GM18526 (cell line): ENCODE measurements around the gene FBXW7.

Source experiments
- POLR2A ChIP-seq: IDR thresholded peaks from 3 replicates; pipeline ENCODE4 v1.6.1; 2011; ENCODE audit not compliant: insufficient read length; ENCODE audit errors: extremely low read depth

Gene FBXW7

DNA sequence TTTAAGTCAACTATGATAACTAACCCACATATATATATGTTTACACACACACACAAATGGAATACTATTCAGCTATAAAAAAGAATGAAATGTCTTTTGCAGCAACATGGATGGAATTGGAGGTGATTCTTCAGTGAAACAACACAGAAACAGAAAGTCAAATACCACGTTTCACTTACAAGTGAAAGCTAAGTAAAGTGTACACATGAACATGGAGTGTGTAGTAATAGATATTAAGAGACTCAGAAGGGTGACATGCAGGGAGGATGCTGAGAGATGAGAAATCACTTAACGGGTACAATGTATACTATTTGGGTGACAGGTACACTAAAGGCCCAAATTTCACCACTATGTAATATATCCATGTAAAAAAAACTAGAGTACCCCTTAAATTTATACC lies 146.5 kb downstream of the FBXW7 start:
- TF ChIP-seq POLR2A: no peak

DNA sequence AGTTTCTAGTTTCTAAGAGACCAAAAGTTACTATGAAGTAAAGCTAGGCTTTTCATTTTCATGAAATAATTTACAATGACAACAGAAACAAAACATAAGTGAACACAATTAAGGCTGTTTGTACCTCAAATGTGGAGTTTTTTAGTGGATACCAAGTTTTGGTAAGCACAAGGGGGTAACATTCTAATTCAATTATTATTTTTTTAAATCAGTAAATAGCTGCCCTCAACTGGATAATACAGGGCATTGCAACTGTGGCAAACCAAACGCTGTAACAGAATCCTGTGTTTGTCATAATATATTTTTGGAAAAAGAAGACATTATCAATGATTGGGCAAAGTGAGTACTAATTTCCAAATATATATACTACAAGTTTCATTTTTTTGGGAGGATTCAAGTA lies 150.3 kb downstream of the FBXW7 start:
- no peak for TF ChIP-seq POLR2A

DNA sequence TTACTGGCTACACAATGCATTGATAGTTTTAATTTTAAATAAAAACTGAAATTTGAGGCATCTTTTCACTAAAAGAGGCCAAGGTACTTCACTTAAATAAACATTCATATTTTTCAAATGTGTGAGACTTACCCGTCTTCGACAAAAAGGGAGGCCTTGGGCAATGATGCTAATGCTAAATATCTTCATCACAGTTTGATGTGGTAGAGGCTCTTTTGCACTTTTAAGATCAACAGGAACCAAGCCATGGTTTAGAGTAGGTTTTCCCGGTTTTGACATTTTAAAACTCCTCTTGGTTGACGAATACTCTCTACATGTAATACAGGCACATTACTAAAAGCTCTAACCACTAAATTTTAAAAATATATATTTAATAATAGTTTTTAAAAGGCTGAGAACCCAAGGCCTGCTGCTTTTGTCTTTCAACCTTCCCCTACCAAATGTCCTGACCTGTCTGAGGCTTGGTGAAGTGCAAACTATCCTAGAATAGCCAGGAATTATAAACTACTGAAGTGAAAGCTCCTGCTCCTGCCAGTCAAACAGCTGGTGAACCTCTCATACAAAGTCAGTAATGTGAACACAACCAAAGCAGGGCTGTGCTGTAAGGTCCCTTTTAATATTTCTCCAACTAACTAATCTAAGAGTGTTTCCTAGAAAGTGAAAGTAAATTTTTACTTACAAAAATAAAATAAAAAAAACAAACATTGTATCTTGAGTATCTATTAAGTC lies 153.7 kb downstream of the FBXW7 start:
- TF ChIP-seq POLR2A: no peak

DNA sequence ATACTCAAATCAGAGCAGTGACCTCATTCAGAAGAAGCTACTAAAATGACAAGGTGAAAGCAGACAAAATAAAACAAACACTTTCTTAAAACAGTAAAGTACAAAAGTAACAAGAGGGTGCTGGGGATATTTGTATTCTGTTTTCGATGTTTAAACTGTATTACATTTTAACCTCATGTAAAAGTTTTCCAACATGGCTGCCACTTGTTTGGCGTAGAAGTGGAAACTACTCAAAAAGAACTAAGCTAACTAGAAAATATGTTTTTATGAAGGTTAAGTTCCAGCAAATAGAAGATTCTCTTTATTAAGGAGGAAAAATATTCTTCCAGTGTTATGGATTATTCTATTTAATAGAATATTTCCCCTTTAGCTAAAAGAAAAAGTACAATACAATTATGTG lies 155.0 kb downstream of the FBXW7 start:
- no peak for TF ChIP-seq POLR2A

DNA sequence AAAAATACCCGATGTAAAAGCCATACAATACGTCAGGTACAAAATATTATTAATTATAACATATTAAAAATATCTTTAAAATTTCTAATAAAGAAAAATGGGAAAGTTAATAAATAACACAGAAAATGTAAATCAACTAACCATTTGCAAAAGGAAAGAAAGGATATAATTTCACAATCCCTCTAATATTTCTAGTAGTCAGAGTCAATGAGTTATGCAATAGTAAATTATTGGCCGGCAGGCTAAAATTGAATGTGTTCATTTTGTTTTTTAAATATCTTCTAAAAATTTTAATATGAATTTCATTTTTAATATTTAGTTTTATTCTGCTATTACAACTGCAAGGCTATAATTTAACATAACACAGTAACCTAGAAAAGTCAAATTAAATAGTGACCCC lies 155.7 kb downstream of the FBXW7 start:
- TF ChIP-seq POLR2A: no peak

DNA sequence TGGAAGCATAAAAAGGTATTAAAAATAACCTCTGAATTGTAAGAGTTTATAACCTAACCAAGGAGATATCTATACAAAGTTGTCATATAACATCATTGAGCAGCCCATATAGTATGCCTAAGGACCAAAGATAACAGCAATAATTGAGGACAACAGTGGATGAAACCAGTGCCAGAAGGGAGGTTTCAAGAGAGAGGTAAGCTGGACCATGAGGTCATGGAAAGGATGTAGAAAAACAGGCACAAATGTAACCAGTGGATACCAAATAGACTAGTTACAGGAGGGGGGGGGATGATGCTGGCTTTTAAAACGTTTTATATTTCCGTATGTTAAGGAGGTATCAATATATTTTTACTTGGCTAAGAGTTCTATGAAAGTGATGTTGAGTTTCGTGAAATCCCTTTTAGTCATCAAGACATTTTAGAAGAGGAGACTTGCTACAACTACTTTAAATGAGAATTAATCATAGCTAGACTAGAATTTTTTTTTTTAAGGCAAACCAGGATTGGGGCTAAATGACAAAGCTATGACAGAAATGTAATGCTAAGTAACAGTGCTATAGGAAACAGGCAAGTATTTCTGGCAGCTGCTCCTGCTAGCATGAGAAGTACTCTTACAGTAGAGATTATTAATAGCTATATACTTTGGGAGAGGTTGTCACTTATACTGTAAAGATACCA lies 161.1 kb downstream of the FBXW7 start:
- TF ChIP-seq POLR2A: no peak

DNA sequence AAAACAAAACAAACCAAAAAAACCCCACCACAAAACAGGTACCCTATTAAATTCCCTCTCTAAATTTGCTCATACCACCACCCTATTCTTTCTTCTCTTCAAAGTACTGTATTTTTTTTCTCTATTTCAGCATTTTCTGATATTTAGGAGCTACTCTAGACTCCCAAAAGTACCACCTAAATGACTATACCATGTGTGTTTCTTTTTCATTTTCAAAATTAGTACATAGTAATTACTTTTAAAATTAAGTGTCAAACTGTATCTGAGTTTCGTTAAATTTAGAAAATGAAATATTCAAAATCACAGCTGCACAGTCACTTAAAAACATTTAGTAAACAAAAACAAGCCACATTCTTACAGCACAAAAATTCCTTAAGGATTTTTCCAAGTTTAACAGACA lies 161.7 kb downstream of the FBXW7 start:
- no peak for TF ChIP-seq POLR2A

DNA sequence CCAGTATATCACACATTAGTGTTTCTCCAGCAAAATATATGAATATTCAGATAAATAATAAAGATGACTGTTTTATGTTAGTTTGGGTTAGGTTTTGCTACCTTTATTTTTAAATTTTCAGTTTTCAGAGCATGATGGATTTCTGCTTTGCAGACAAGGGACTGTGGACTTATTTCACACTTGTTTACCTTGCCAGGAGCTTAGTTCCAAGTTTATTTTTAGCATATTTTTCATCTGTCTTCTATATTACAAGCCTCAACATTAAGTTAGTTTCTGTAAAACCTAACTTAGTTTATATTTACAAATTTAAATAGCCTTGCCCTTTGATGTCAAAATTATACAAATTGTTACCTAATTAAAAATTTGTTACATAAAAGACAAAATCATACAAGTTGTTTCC lies 163.4 kb downstream of the FBXW7 start:
- TF ChIP-seq POLR2A: no peak

DNA sequence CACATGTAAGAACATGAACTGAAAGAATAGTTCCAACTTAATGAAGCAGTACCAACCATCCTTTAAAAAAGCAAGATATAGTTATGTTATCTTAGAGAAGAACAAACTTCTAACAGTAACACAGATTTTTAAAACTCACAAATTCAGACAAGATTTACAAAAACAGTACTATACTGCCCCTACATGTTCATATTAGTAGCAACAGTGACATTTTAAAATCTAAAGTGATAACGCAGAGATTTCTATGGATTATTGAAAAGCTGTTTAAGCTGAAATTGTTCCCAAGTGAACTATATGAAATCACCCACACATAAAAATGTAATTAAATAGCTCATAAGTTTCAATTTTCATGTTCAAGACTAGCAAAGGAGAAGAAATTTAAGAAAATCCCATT lies 166.0 kb downstream of the FBXW7 start:
- TF ChIP-seq POLR2A: no peak

DNA sequence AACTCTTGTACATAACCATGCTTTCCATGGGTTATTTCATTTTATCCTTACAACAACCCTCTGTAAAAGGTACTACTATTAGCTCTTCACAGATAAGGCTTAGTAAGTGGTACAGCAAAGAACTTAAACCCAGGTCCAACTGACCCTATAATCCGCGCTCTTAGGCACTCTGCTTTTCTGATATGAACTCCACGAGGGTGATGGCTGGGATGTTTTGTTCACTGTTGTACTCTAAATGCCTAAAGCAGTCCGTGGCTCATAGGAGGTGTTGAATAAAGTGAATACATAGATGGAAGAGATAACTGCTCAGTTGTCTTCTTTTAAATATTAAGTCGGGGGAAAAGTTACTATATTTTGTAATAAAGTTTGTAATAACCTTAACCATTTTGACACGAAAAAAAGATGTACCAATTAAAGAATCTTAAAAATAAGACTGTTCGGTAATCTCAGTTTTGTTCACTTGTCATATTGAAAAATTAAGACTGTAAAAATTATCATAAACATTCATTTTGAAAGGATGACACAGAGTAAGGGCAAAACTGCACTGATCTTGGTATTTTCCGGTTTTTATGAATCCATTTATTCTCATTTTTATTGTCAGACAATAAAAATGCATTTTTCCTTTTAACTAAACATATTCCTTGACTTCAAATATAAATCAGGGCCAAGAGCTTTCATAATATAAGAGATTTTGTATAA lies 166.5 kb downstream of the FBXW7 start:
- TF ChIP-seq POLR2A: no peak

DNA sequence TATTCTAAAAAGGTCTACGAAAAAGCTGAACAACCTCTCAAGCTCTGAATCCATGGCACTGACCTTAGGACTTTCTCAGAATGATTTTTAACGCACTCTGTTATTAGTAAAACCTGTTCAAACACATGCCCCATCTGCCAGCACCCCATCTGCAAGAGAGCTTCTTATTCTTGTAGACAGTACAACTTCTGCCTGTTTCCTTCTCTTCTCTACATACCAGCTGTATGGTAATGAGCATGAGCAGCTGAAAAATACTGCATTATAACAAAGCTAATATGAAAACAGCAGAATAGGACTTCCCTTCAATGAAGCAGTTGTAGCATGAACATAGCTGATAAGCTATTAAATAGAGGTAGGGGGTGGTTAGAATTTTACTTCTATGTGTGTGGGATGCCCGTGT lies 167.9 kb downstream of the FBXW7 start:
- no peak for TF ChIP-seq POLR2A

DNA sequence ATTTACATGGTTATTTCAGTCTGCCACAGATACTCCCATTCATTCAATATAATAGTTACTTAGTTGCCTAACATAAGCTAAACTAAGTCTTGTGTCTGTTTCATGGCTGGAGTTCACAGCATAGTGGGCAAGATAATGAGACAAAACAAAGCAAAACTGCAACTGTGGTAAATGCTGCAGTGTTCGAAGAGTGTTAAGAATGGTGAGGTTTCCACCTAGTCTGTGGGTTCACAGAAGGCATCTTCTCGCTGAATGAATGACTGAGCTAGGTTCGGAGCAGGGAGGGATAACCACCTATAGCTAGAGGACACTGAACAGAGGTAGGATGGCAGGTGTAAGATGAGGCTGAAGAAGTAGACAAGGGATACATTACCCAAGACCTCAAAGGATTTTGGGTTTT lies 171.0 kb downstream of the FBXW7 start:
- TF ChIP-seq POLR2A: no peak

DNA sequence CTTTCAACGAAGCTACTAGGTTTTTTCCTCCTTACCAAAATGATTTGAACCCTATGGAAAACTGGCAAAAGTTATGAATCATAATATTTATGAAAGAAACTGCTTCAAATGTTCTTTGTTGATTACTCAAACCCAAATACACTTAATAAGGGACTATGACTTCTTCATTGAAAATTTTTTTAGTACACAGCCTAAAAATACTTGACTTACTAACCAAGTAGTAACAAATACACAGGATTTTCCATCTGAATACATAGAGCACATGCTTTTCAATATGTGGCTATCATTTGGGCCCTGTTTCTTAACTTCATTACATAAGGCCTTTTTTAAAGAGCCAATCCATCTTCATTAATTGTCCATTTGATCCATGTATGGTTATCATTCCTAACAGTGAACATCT lies 171.5 kb downstream of the FBXW7 start:
- no peak for TF ChIP-seq POLR2A

DNA sequence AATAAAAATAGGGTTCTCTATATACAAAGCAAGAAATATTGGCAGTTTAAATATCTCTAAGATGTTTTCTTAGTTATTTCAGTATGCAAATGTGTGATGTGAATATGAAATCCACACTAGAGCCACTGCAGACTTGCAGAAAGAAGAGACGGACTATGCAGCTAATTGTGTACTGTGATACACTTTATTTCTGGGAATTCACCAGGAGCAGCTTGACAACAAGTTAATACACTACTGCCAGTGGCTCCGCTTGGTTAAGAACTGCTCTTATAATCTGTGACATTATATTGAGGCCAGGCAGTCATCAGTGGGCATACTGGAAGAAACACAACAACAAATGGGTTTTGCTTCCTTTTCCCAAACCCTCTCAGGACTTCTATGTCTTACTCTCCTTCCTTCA lies 172.0 kb downstream of the FBXW7 start:
- TF ChIP-seq POLR2A: no peak

DNA sequence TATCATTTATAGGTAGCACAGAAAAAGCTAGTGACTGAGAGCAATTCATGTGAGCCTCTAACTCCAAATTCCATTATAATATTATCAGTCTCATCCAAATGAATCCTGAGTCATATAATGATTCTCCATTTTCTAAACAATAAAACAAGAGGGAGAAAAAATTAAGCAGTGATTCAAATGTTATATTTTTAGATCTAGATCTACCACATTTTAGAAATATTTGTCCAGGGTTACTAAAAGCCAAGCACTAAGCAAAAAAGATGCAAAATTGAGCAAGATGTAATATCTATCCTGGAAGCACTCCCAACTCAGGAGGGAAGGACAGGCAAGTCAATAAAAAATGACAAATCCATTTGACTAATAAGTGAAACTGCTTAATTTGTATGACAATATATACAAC lies 172.8 kb downstream of the FBXW7 start:
- TF ChIP-seq POLR2A: no peak

DNA sequence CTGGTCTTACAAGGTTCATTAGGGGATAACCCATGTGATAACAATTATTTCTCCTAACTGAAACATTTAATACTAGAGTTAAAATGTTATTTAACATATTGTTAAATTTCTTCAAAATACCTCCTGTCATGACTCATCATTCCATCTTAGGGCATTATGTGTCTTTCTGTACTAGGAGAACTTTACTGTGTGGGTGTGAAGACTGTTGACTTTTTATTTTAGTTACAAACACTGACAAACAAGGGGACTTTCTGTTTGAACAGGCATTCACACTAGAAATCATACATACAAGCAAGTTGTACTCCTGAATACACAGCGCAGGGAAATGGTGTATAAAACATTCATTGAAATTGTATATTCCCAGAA lies 175.9 kb downstream of the FBXW7 start:
- TF ChIP-seq POLR2A: no peak
